GM18909 (cell line): ENCODE data around the gene OIP5.
"Not testable (repeated sequence)": the region's sequence is repeated elsewhere in the genome, so short reads cannot be mapped to it uniquely, and the experiment has no call there.

Experiments used
- ATAC-seq: cut with Tn5 transposase; IDR thresholded peaks from one replicate; pipeline ENCODE4 v1.9.1; 2021; ENCODE audit warnings: mild to moderate bottlenecking; ENCODE audit not compliant: unreplicated experiment, poor library complexity

The OIP5 gene

GRCh38 chr15:41262571-41262970 is 69.8 kb downstream of the OIP5 start:
- no peak for ATAC-seq

GRCh38 chr15:41260924-41261323 is 71.5 kb downstream of the OIP5 start:
- not testable (repeated sequence) for ATAC-seq

- ATAC-seq: no peak
Observed at GRCh38 chr15:41259546-41260189, 72.7 kb downstream of the OIP5 start.
